NCI-H748 treated with DMSO at 0.1 percent for 48 hours (cell line): ENCODE measurements around the gene NME7.
A peak's percentile ranks its signal among the peaks of the same experiment; 100 is the strongest.

ENCODE experiments used
- DNase-seq: peaks from one replicate; lab custom pipeline; 2025; lab: John Stamatoyannopoulos, UW

The NME7 gene

GRCh38 chr1:169106921-169107602, 260.5 kb downstream of the NME7 start:
- DNase-seq = no peak

DNA sequence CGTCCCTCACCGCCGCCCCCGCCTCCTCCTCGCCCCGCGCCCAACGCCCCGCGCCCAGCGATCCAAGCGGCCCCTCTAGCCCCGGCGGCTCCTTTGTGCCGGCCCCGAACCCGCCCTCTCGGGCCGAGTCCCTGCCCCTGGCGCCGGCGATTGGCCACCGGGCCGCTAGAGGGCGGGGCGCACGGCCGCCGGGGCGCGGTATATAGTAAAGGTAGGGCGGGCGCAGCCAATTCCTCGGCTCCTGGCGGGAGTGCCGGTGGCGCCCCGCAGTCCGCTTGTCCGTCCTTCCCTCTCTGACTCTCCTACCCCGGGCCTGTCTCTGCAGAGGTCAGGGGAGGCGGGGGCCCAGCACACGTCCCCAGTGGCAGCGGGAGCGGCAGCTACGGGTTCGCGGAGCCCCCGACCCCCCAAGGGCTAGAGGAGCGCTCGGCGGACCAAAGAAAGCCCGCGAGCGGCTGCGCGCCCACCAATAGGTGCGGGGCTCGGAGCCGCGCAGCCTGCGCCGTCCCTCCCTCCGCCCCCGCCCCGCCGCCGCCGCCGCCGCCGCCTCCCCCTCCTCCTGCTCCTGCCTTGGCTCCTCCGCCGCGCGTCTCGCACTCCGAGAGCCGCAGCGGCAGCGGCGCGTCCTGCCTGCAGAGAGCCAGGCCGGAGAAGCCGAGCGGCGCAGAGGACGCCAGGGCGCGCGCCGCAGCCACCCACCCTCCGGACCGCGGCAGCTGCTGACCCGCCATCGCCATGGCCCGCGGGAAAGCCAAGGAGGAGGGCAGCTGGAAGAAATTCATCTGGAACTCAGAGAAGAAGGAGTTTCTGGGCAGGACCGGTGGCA, 261.3 kb downstream of the NME7 start, which contains the start of gene ATP1B1:
Gene ATP1B1, plus strand, starts transcription at position 596 of the 826 bp plus-strand sequence. Its CDS starts 140 bp downstream, at position 736.
- DNase-seq = peak; percentile 63

- DNase-seq = peak; percentile 31
Measured at GRCh38 chr1:169105434-169106094, 262.0 kb downstream of the NME7 start.

GRCh38 chr1:169105087-169105433, 262.5 kb downstream of the NME7 start:
- DNase-seq = no peak

GRCh38 chr1:169103480-169103893, 264.1 kb downstream of the NME7 start:
- DNase-seq = no peak

GRCh38 chr1:169103002-169103401, 264.6 kb downstream of the NME7 start:
- no peak for DNase-seq

GRCh38 chr1:169102567-169102966, 265.0 kb downstream of the NME7 start:
- DNase-seq = peak; percentile 5

DNA sequence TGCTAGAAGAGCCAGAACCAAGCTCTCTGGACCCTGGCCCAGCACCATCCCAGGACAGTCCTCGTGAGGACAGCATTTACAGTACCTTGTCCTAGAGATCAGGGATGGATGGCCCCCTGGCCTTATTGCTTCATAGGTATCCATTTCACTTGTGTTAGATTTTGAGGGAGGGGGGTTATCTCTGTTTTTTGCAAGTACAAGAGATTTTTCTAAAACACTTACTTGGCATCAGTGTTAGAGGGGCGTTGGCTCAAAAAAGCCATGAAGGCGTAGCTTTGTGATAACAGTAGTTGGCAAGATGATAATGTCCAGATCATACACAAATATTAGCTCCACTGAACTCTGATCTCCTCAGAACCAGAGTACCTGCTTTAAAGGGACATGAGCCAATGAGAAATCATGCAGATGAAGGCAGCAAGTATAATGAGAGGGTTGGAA, 266.9 kb downstream of the NME7 start:
- DNase-seq = no peak

- no peak for DNase-seq
Measured at GRCh38 chr1:169100208-169100607, 267.4 kb downstream of the NME7 start.

DNA sequence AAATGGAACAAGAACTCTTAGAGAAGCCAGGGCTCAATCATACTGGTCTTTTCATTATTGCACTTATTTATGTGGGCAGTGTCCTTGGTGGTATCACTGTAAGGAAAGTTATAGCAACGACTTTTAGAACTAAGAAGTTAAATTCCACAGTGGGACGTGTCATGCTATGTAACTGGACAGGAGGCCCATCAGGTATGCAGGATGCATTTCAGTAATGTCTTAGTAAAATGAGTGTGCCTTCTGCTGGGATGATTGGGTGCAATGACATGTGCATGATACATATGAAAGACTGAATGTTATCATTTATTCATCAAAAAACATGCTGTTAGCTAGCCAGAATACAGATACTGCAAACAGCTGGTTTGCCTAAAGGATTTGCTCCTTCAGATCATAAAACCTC, 268.0 kb downstream of the NME7 start:
- no peak for DNase-seq

- DNase-seq = no peak
Measured at GRCh38 chr1:169098380-169098779, 269.2 kb downstream of the NME7 start.

DNA sequence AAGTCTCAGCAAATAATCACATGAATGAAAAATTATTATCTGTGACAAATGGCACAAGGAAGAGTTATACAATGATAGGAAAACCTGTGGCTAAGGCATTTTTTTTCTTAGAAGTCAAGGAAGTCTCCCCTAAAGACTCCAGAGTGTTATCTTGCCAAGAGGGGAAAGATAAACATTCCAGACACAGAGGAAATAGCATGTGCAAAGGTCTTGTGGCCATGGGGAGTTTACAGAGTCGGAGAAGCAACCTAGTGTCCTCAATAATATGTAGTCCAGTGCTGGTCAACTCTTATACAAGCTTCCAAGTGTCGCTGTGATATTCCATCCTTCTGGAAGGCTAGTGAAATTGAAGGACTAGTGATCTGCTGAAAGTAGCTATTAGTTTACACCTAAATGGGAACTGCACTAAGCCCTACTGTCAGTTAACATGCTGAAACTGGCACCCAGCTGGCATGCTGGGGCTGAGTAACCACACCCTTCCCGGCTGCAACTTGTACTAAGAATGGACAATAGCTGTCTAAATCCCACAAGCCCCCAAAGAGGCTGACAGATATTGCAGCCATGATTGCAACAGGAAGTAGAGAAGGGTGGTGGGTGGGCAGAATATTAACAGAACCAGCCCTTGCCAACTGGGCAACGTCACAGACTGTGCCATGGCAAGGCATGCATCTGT, 272.6 kb downstream of the NME7 start:
- no peak for DNase-seq

- DNase-seq = no peak
Measured at GRCh38 chr1:169092399-169092798, 275.2 kb downstream of the NME7 start.

- DNase-seq = no peak
Measured at GRCh38 chr1:169091480-169091941, 276.1 kb downstream of the NME7 start.

GRCh38 chr1:169090900-169091311, 276.7 kb downstream of the NME7 start:
- no peak for DNase-seq

- no peak for DNase-seq
Measured at GRCh38 chr1:169090308-169090899, 277.2 kb downstream of the NME7 start.

- DNase-seq = no peak
Measured at GRCh38 chr1:169089776-169090175, 277.8 kb downstream of the NME7 start.

GRCh38 chr1:169087876-169088275, 279.7 kb downstream of the NME7 start:
- no peak for DNase-seq

- peak; percentile 25 for DNase-seq
Measured at GRCh38 chr1:169086603-169087455, 280.8 kb downstream of the NME7 start.

- no peak for DNase-seq
Measured at GRCh38 chr1:169085911-169086310, 281.7 kb downstream of the NME7 start.
